Measurements from ENCODE around the gene RNF144B.

GRCh38 chr6:18498408-18498807 is 111.3 kb downstream of the RNF144B start:
- TF ChIP-seq CTCF (IDR thresholded peaks at IDR 0.05 in 8 of 11, conservative IDR thresholded peaks at IDR 0.05 in 3 of 11): no peak
- TF ChIP-seq POLR2A (IDR thresholded peaks at IDR 0.05): no peak

All from spleen (tissue), 7 donors.